DMS79 treated with DMSO at 0.1 percent for 48 hours (cell line): ENCODE measurements around the gene CRIP3.
"Not testable (repeated sequence)": the region's sequence is repeated elsewhere in the genome, so short reads cannot be mapped to it uniquely, and the experiment has no call there.

ENCODE experiments used
- DNase-seq: peaks from one replicate; lab custom pipeline; 2025; lab: John Stamatoyannopoulos, UW

CRIP3 gene

DNA sequence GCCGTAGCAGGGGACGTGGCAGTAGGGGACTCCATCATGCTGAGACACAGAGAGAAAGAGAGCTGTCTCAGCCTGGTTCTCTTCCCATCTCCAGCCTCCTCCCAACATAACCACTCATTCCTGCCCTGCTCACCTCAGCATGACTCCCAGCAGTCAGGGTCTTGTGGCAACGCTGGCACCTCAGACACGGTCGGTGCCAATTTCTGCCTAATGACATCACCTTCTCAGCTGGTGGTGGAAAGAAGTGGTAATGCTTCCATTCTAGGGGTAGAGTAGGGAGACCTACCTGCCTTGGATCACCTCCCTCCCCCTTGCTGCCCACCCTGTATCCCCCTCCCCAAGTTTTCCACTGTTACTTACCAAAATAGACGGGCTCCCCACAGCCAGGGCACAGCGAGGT lies 2.5 kb downstream of the CRIP3 start:
- DNase-seq = no peak

DNA sequence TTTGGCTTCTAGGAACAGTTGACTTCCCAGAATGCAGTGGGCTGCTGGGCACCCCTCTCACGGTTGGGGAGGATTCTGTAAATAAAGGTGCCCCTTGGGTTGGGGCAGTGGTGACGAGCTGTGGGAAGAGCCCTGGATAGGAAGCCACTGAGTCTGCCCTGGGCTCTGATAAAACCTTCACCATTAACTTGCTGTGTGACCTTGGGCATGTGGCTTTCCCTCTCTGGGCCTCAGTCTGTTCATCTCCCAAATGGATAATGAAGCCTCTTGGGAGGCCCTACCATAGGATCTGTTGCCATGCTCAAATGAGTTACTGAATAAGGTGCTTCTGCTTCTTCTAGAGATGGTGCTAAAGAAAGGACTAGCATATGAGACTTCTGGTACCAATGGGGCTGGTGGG lies 3.7 kb downstream of the CRIP3 start:
- no peak for DNase-seq

DNA sequence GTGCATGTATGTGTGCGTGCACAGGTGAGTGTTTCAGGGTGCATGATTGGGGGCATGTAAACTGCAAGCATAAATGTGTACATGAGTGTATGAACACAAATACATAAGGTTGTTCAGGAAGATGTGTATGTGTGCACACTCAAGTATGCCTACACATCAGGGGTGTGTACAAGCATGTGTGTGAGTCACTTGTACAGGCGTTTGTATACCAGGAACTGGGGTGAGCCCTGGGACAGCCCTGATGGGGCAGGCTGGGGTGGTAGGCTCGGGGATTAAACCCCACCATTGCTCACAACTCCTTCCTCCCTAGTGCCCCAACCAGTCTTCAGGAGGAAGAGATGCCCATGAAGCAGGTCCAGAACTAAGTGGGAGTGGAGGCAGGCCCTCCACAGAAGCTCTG lies 4.3 kb downstream of the CRIP3 start:
- DNase-seq = no peak

DNA sequence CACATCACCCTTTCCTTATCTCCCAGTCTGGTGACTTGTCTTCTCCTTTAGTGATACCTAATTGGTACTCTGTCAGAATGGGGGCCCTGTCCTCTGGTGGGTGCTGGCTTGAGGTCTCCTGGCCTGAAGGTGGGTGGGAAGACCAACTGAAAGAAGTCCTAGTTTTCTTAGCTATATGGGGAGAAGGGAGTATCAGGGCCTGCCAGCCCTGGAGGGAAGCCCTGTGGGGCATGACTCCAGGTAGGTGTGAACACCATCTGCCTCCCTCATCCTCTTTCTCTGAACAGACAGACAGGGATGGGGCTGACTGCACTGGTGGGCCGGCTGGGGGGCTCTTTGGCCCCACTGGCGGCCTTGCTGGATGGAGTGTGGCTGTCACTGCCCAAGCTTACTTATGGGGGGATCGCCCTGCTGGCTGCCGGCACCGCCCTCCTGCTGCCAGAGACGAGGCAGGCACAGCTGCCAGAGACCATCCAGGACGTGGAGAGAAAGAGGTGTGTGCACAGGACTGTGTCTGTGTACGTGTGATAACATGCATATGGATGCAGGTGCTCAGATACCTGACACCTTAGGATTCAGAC lies 4.8 kb downstream of the CRIP3 start:
- DNase-seq = no peak

DNA sequence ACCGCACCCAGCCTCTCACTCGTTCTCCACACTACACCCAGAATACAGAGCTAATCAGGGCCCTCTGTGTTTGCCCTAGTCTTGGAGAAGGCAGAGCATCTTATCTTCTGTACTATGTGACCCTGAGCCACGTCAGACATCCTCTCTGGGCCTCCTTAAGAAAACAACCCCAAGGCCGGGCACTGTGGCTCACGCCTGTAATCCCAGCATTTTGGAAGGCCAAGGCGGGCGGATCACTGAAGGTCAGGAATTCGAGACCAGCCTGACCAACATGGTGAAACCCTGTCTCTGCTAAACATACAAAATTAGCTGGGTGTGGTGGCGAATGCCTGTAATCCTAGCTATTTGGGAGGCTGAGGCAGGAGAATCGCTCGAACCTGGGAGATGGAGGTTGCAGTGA lies 5.6 kb downstream of the CRIP3 start:
- DNase-seq = not testable (repeated sequence)

DNA sequence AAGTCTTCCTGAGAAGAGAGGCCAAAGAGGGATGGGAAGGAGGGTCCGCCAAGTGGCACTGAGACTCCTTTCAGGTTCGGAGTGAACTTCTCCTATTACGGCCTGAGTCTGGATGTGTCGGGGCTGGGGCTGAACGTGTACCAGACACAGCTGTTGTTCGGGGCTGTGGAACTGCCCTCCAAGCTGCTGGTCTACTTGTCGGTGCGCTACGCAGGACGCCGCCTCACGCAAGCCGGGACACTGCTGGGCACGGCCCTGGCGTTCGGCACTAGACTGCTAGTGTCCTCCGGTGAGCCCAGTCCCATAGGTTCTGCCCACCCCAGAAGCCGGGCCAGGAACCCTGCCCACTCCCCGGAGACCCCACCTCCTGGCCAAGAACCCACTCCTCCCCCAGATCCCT lies 6.5 kb downstream of the CRIP3 start:
- no peak for DNase-seq

DNA sequence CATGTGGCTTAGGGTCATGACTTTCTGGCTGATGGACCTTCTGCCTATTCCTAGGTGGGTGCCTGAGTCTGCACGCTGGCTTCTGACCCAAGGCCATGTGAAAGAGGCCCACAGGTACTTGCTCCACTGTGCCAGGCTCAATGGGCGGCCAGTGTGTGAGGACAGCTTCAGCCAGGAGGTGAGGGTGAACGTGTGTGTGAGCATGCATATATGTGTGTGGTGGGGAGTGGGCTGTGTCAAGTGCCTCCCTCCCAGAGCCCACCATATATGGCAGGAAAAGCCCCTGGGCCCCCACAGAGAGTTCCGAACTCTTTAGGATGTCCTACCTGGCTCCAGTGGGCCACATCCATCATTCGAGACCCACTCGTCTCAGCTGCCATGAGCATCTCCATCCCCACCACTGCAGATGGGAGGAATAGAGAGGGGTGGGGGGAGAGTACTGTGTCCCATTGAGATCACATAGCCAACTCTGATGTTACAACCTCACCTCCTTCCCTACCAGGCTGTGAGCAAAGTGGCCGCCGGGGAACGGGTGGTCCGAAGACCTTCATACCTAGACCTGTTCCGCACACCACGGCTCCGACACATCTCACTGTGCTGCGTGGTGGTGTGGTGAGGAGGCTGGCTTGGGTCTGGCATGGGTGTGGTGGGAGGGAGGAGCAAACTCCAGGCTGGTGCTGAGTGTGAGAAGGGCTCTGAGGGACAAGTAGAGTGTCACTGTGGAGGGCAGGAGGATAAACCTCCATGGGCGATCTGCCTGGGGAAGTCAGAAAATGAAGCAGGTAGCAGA lies 7.3 kb downstream of the CRIP3 start:
- no peak for DNase-seq

DNA sequence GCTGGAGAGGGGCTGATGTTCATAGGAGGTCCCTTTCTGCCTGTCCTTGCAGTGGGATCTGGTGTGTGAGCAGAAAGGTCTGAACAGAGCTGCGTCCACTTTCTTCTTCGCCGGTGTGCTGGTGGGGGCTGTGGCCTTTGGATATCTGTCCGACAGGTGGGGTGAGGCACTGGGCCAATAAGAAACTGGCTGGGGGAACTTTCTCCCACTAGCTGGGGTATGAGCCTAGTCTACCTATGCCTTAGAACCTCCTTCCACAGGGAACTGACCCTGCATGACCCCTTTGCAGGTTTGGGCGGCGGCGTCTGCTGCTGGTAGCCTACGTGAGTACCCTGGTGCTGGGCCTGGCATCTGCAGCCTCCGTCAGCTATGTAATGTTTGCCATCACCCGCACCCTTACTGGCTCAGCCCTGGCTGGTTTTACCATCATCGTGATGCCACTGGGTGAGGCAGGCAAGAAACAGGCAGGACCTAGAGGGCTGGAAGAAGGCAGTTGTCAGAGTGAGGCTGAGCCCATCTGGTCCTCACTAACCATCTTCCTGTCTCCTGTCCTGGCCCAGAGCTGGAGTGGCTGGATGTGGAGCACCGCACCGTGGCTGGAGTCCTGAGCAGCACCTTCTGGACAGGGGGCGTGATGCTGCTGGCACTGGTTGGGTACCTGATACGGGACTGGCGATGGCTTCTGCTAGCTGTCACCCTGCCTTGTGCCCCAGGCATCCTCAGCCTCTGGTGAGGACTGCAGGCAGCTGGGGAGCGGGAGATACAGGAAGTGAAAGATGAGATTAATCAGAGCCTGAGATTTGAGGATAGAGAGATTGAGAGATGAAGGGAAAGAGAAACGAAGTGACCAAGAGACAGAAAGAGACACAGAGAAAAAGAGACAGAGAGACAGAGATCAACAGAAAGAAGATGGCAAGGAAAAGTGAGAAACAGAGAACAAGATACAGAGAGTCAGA lies 9.0 kb downstream of the CRIP3 start:
- no peak for DNase-seq

DNA sequence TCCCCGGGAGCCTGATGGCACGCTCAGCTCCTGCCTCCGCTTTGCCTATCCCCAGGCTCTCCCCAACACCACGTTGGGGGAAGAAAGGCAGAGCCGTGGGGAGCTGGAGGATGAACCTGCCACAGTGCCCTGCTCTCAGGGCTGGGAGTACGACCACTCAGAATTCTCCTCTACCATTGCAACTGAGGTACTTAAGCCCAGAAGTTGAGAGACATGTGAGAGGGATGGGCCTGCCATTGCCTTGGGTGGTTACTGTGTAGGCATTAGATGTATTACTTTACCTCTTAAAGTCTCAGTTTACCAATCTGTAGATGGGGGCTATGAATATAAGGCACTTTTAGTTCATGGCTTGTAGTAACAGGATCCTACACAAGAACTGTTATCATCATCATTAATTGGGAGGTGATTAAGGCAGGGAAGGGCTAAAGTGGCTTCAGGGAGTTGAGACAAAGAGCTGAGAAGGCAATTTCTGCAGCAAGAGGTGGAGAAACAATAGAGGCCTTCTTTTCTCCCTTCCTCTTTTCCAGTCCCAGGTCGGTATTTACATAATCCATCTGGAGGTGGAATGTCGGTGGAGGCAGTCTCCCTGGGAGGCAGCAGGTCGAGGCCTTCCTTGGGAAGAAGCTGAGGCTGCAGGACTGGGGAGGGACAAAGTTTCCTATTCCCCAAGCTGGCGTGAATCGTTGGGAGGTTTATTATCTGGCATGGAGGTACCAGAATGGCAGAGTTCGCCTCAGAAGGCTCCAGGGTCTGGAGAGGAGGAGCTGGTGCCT lies 9.9 kb downstream of the CRIP3 start:
- no peak for DNase-seq

DNA sequence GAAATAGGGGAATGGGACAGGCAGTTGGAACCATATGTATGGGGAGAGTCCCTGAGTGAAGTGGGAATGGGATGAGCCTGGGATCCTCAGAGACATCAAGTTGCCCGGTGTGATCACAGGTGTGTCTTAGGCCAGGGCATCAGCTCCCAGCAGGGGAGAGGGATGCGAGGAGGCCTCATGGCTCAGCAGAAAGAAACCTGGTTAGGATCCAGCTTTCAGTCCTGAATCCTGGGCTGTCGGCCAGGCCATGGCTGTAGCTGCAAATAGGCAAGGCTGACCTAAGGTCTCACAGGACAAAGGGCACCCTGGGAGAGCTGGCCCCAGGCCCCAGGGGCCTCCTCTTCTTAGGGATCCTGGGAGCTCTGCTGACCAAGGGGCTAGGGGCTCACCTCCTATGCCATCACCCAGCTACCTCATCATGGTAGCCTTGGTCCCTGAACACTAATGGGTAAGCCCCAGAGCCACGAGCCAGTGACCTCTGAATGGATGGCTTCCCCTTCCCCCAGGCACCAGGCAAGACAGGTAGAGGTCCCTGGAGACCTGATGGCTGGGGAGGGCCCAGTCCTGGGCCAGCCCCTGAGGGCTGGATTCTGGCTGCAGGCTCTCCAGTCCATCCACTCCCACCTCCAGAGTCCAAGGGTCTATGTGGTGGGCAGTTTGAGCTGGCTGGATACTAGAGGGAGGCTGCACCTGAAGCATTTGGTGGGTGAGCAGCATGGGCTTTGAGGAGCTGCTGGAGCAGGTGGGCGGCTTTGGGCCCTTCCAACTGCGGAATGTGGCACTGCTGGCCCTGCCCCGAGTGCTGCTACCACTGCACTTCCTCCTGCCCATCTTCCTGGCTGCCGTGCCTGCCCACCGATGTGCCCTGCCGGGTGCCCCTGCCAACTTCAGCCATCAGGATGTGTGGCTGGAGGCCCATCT lies 10.7 kb downstream of the CRIP3 start, which contains the start of gene SLC22A7:
Gene SLC22A7 (plus strand): TSS at position 617 of the 921 bp plus-strand sequence. CDS start 99 bp downstream, at position 716.
- DNase-seq = no peak

DNA sequence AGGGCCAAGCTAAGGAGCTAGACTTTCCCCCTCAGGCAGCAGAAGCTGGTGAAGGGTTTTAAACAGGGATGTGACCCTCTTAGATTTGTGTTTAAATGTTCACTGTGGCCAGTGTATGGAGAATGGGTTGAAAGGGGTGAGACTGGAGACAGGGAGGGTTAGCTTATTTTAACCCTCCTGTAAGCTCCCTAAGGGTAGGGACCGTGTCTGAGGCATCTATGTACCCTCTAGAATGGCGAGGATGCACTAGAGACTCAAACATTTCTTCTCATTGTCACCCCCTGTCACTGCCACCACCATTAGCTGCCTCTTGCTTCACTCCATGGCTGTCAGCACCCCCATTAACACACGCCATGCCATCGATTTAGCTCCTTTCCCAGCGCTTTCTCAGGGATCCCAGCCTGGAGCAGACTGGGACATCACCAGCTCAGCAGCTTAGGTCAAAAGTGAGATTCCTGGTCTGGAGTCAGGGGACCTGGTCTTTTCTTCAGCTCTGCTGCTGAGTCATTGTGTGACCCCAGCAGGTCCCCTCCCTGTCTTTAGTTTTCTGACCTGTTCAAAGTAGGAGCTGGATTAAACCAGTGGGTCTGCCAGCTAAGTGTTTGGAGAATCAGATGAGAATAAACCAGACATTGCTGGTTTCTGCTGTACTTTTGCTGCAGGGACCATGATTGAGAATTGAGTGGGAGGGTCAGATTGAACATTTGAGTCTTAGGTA lies 11.7 kb downstream of the CRIP3 start:
- DNase-seq = no peak

DNA sequence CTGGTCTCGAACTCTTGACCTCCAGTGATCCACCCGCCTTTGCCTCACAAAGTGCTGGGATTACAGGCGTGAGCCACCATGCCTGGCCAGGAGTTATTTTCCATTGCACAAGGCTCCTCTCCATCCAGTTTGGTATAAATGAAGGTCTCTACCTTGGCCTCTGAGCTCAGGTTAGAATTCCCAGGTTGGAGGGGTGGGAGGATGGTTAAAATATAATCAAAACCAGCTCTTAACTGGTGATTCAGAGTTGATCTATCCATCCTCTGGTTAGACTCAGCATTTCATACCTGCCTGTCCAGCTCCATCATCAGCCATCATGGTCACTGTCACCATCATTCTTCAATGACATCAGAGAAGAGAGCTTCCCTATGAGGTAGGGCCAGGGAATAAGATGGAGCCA lies 13.2 kb downstream of the CRIP3 start:
- DNase-seq = no peak

DNA sequence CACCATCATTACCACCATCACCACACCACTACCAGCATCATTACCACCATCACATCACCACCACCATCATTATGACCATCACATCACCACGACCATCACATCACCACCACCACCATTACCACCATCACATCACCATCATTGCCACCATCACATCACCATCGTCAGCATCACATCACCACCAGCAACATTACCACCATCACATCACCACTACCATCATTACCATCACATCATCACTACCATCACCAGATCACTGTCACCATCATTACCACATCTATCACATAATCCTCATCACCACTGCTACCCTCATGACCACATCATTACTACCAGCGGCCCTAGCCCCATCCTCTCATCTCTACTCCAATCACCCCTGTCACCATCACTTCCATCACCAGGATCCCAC lies 14.1 kb downstream of the CRIP3 start:
- DNase-seq = no peak

DNA sequence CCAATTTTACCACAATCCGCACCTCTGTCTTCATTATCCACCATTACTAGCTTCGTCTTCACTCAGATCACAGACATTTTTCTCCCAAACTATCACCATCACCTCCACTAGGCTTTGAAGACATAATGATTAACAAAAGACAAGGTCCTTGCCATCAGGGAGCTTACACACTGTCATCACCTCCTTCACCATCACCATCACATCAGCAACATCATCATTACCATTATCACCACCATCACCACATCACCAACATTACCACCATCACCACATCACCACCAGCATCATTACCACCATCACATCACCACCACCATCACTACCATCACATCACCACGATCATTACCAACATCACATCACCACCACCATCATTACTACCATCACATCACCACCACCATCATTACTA lies 14.9 kb downstream of the CRIP3 start:
- no peak for DNase-seq

DNA sequence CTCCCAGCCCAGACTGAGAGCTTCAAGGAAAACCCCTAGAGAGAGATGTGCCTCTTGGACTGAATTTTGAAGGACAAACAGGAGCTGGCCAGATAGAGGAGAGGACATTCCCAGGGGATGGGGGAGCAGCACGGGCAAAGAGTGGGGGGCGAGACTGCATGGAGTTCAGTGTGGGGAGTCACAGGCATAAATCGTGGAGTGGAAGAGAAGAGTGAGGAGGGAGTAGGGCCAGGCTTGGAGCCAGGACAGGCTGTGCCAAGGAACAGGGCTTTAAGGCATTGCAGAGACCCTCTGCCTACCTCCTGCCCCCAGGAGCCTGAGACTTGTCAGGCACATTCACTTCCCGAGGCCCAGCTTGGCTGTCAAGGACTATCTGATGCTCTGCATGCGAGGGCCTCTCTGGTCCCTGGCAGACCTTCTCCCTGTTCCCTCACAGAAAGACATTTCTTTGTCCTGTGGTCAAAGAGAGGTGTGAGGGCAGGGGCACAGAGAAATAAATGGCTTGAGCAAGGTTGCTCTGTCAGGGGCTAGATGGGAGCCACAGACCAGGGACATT lies 15.8 kb downstream of the CRIP3 start:
- DNase-seq = no peak

DNA sequence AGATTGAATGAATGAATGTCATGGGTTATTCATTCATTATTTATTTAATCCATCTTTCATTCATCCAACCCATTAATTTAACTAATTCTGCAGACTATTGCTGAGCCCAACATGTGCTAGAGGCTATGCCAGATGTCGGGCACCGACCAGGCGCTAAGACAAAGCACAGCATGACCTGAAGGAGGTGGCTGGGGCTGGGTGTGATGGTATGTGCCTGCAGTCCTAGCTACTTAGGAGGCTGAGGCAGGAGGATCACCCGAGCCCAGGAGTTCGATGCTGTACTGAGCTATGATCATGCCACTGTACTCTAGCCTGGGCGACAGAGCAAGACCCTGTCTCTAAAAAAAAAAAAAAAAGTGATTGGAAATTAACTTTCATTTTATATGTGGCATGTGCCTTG lies 16.3 kb downstream of the CRIP3 start:
- DNase-seq = no peak

DNA sequence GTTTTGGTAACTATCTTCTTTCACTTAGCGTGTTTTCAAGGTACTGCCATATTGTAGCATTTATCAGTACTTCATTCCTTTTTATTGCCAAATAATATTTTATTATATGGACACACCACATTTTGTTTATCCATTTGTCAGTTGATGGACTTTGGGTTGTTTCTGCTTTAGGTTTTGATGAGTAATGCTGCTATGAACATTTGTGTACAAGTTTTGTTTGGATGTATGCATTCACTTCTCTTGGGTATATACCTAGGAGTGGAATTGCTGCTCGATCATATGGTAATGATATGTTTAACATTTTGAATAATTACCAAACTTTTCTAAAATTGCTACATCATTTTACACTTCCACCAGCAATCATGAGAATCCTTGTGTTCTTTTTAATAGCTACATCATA lies 16.9 kb downstream of the CRIP3 start:
- DNase-seq = no peak

DNA sequence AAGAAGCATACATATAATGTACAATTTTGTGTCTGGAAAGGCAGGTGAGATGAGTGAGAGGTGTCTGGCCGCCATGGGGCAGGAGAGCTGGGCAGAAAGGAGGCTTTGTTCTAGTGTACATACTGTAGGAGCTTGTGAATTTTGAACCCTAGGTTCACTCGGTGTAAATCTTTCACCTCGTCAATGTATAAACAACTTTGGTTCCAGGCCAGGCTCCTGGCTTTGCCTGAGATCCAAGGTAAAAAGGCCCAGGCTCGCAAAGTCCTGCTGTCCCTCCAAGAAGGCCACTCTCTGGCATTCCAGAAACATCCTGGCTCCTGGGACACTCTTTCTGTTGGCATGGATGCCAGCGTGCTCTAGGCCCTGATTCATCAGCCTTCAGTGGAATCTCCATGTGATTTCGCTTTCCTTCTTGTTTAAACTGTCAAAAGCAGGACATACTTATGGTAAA lies 17.7 kb downstream of the CRIP3 start:
- DNase-seq = no peak

DNA sequence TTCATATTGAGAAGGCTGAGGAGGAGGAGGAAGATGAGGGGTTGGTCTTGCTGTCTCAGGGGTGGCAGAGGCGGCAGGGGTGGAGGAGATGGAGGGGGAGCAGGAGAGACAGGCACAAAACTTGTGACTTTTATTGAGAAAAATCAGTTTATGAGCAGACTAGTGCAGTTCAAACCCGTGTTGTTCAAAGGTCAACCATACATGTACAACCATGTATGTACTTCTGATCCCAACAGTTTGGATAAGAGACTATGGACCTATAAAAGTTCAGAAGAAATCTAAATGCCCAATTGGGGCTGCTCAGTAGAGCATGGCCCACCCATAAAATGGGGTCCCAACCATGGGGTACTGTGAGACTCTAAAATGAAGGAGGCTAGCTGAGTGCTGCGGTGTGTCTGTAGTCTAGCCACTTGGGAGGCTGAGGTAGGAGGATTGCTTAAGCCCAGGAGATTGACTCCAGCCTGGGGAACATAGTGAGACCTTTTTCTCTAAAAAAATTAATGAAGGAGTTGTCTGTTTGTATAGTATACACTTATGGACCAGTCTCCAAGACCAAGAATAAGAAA lies 18.2 kb downstream of the CRIP3 start:
- no peak for DNase-seq
